Activated naive CD4-positive, alpha-beta T cell treated with anti-CD3 and anti-CD28 coated beads for 36 hours (primary cell): ENCODE results near the gene EIF4A3. TPM values are rescaled to one million over a fixed set of nuclear protein-coding genes. Genes with fewer than 3 reads are reported as not detected.

Experiments
- CTCF ChIA-PET: fragments of 350-600 bp; sonication (Branson Sonifier 250); formaldehyde crosslinking; loops from one replicate; lab custom pipeline; 2021; ENCODE audit warnings: antibody characterized with exemption; lab: Charles Lee
- DNase-seq: peaks from one replicate; pipeline ENCODE4 v3.0.0-alpha.2; 2020
- H3K27ac Mint-ChIP-seq: one replicate; pipeline ENCODE4 v1.8.0; 2021; ENCODE audit warnings: mild to moderate bottlenecking, mixed read lengths
- H3K27me3 Mint-ChIP-seq: one replicate; pipeline ENCODE4 v1.8.0; 2021; ENCODE audit warnings: low read depth, mixed read lengths
- H3K36me3 Mint-ChIP-seq: one replicate; pipeline ENCODE4 v1.8.0; 2021; ENCODE audit warnings: low read depth, mixed read lengths
- H3K4me1 Mint-ChIP-seq: one replicate; pipeline ENCODE4 v1.8.0; 2021; ENCODE audit warnings: low read depth, mixed read lengths
- H3K4me3 Mint-ChIP-seq: one replicate; pipeline ENCODE4 v1.8.0; 2021; ENCODE audit warnings: mild to moderate bottlenecking, moderate library complexity, mixed read lengths
- H3K9me3 Mint-ChIP-seq: one replicate; pipeline ENCODE4 v1.8.0; 2021; ENCODE audit warnings: mixed read lengths
- intact Hi-C: fragments of 100-400 bp; cut with micrococcal nuclease; formaldehyde crosslinking; loops from one replicate; pipeline ENCODE4 v1.15.1; 2023
- total RNA-seq, 2 experiments: library from RNA; stranded (reverse); gene quantifications; one replicate each; pipeline ENCODE4 v1.2.3, GENCODE V29; 2021

Gene EIF4A3
- 10 to 100 TPM; 92.1 to 97.7 TPM for total RNA-seq

DNA sequence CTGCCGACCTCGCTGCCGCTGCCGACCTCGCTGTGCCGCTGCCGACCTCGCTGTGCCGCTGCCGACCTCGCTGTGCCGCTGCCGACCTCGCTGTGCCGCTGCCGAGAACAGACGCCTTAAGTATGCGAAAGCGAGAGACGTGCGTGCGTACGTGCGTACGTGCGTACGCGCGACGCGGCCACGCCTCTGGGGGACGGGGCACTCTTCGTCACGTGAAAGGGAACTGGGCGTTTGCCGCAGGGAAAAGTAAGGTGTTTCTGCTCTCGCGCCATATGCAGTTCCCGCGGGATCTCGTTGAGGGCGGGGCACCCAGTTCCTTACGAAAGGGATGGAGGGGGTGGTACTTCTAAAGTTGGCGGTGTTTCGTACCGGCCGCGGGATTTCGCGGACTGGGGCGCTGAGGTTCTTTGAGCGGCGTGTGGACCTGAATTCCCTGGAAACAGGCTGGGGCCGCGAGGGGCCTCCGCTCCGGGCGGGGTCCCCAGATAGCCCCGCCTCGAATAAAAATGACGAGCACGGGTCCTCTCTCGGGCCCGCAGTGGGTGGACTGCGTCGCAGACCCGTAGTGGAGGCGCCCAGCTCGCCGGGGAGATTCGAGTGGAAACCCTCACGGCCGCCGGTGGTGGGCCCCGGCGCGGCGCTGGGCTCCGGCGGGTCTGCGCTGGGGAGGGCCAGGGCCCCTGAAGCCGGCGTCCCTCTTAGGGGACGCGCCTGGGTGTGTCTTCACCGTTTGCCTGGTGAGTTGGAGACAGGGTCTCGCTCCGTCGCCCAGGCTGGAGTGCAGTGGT lies at the start of gene EIF4A3:
EIF4A3 (minus strand) TSS at position 94 of the 788 bp plus-strand sequence. CDS start 167 bp downstream, outside the sequence.
- peak within 1 kb of the TSS; percentile 89 for H3K27ac Mint-ChIP-seq
- DNase-seq: peak; percentile 99
- H3K4me1 Mint-ChIP-seq: peaks cover 42% of the 10 kb centered on the region
- H3K4me3 Mint-ChIP-seq: peak within 1 kb of the TSS; percentile 94
- peaks cover 4% of the 10 kb centered on the region for H3K9me3 Mint-ChIP-seq
- CTCF ChIA-PET: no interaction called here
- intact Hi-C loops: loop anchor here (1.0 to 5.0 kb wide), 7 partner anchors 46 to 350 kb away; partner anchors contain the start of genes CBX8 and GAA
- H3K36me3 Mint-ChIP-seq: peaks cover 18% of the 10 kb centered on the region
- H3K27me3 Mint-ChIP-seq: no peaks in the 10 kb centered on the region

DNA sequence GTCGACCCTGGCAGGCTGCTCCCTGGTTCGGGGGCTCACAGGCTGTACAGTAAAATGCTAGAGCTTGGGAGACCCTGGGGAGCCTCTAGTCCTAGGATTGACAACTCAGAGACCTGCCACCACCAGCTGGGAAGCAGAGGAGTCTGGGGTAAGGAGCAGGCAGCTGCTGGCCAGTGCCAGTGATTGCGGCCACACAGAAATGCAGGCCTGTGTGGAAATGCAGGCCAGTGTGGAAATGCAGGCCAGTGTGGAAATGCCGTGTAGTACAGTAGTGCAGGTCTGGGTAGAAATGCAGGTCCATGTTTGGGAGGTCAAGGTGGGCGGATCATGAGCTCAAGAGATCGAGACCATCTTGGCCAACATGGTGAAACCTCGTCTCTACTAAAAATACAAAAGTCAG lies 49.7 kb upstream of the EIF4A3 start:
- Mint-ChIP-seq H3K4me3 (no peak overlapping the region), H3K9me3 (no peaks in the 10 kb centered on the region), H3K27ac (no peak overlapping the region), H3K27me3 (no peaks in the 10 kb centered on the region), H3K4me1 (no peaks in the 10 kb centered on the region), H3K36me3 (no peaks in the 10 kb centered on the region)
- DNase-seq: no peak
- intact Hi-C loops: loop anchor here (1.0 to 5.0 kb wide), 3 partner anchors 57 to 218 kb away; partner anchors contain the start of gene ENDOV
- CTCF ChIA-PET: interaction anchor here (0.9 to 1.5 kb wide), 12 partner anchors 8 to 166 kb away, joined by 3 to 18 read pairs (median 3); partner anchors contain the start of gene GAA

DNA sequence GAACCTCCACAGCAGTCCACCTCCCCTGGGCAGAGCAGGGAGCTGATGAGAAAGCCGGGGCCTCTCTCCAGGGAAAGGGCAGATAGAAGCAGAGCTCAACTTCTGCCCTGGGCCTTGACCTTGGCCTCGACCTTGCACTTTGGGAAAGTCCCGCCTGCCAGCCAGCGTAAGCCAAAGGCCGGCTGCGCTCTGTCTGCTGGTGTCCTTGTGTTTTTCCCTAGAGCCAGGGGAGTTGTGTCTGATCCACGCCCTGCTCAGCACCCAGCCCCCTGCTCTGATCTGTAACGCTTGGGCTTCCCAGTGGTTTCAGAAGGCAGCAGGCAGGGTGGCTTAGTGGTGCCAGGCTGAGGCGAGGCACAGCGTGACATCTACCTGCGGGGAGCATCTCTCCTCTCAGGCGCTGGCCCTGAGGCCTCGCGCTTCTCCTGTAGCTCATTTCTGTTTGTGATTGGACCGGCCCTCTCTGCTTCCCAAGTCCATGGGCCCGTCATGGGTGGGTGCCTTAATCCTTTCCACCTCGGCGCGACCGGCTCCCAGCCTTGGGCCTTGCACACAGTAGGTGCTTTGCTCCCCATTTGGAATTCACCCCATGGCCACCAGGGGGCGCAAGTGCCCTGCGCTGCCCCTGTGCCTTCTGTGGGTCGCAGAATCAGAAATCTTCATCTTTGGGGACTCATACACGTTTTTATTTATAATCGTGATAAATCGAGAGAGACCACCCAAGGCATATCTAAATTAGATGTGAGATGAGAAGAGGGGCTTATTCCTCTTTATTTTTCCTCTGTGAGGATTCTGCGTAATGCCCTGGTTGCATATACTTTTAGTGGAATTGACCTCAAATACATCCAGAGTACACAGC lies 49.0 kb upstream of the EIF4A3 start:
- H3K27ac Mint-ChIP-seq: no peak overlapping the region
- intact Hi-C loops: loop anchor here (1.0 to 5.0 kb wide), 3 partner anchors 57 to 219 kb away; partner anchors contain the start of gene ENDOV
- peak; percentile 57 for DNase-seq

DNA sequence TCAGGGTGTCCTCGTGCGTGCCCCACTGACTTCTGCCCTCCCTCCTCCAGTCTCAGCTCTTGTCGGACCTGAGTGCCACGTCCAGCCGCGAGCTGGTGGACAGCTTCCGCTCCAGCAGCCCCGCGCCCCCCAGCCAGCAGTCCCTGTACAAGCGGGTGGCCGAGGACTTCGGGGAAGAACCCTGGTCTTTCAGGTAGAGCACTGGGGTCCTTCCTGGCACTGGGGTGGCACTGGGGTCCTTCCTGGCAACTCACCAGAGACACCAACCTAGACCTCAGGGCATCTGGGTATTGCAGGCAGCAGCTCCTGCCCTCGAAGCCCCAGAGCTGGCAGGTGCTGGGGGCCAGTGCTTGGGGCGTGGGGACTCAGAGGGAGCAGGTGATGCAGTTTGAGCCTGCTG lies 48.2 kb upstream of the EIF4A3 start:
- Mint-ChIP-seq H3K9me3 (no peaks in the 10 kb centered on the region), H3K4me1 (no peaks in the 10 kb centered on the region), H3K4me3 (no peak overlapping the region), H3K27ac (no peak overlapping the region), H3K27me3 (no peaks in the 10 kb centered on the region), H3K36me3 (no peaks in the 10 kb centered on the region)
- no peak for DNase-seq
- CTCF ChIA-PET: interaction anchor here (0.5 to 1.5 kb wide), 15 partner anchors 9 to 190 kb away, joined by 3 to 11 read pairs (median 3); partner anchors contain the start of gene GAA
- intact Hi-C loops: loop anchor here (5.0 kb wide), 1 partner anchor 167 kb away; no protein-coding TSS in a partner anchor

More for the DNA sequence above, 49.0 kb upstream of the EIF4A3 start:
- Mint-ChIP-seq H3K27me3 (no peaks in the 10 kb centered on the region), H3K9me3 (no peaks in the 10 kb centered on the region), H3K4me1 (no peaks in the 10 kb centered on the region), H3K36me3 (no peaks in the 10 kb centered on the region), H3K4me3 (no peak overlapping the region)
- CTCF ChIA-PET: interaction anchor here (0.5 to 1.5 kb wide), 26 partner anchors 10 to 189 kb away, joined by 3 to 18 read pairs (median 3); partner anchors contain the start of gene GAA

DNA sequence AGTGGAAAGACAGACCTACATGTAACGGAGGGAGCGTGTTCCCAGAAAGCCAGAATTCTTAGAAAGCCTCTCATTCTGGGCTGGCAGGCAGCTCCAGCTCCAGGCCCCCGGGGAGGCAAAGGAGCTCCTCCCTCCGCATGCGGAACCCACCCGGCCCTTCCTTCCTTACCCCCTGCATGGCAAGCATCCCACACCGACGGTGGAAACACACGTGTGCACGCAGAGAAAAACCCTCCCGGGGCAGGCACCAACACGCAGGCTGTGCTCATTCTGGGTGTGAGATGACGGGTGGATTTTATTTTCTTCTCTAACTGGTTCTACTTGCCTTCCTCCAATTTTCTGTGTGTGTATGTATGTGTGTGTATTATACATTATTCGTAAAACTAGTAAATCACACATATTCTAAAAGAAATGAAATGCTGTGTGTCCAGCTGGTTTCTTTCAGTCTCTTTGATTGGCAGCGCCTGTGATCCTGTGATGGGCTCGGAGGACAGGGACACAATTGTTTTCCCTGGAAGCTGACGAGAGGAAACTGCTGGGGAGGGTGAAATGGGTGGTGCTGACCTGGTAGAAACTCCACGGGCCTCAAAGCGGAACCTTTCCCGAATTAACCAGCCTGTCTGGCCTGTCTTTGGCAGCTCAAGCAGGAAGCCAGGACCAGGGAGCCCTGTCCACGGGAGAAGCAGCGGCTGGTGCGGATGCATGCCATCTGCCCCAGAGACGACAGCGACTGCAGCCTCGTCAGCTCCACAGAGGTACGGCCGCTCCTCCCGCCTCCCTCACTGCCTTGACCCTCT lies 45.1 kb upstream of the EIF4A3 start:
- Mint-ChIP-seq H3K4me3 (no peak overlapping the region), H3K4me1 (no peaks in the 10 kb centered on the region), H3K36me3 (no peaks in the 10 kb centered on the region), H3K27me3 (no peaks in the 10 kb centered on the region), H3K9me3 (no peaks in the 10 kb centered on the region), H3K27ac (no peak overlapping the region)
- CTCF ChIA-PET: interaction anchor here (0.7 to 0.9 kb wide), 2 partner anchors 127 to 197 kb away, joined by 3 to 4 read pairs; no protein-coding TSS in a partner anchor
- DNase-seq: no peak
- intact Hi-C loops: loop anchor here (5.0 kb wide), 1 partner anchor 110 kb away; no protein-coding TSS in a partner anchor

DNA sequence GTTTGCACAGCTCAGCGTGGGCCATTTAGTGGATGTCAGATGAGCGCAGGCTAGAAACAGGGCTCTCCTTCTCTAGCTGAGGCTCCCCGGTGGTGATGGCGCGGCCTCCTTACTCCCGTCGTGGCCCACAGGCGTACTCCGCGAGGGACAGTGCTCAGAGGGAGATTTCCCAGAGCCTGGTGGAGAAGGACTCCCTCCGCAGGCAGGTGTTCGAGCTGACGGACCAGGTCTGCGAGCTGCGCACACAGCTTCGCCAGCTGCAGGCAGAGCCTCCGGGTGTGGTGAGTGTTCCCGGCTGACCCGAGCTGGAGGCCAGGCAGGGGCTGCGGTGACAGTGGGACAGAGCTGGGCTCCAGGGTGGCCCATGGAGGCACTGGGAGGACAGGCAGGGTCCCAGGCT lies 44.3 kb upstream of the EIF4A3 start:
- Mint-ChIP-seq H3K27me3 (no peaks in the 10 kb centered on the region), H3K4me3 (no peak overlapping the region), H3K9me3 (no peaks in the 10 kb centered on the region), H3K27ac (no peak overlapping the region), H3K4me1 (no peaks in the 10 kb centered on the region), H3K36me3 (no peaks in the 10 kb centered on the region)
- intact Hi-C loops: loop anchor here (5.0 kb wide), 1 partner anchor 109 kb away; no protein-coding TSS in a partner anchor
- CTCF ChIA-PET: interaction anchor here (0.7 to 0.9 kb wide), 2 partner anchors 10 to 128 kb away, joined by 3 to 4 read pairs; no protein-coding TSS in a partner anchor
- DNase-seq: no peak

DNA sequence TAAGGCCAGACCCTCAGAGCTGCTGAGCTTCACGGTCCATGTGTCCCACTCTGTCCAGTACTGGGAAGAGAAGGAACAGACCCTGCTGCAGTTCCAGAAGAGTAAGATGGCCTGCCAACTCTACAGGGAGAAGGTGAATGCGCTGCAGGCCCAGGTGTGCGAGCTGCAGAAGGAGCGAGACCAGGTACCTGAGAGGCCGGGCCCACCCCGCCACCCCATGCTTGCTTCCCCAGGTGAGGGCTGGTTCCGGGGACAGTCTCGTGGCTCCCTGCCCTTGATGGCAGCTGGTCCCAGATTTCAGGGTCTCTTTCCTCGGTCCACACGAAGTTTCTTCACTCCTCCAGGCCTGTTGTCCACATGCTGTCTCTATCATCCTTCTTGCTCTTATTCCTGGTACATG lies 43.8 kb upstream of the EIF4A3 start:
- Mint-ChIP-seq H3K27me3 (no peaks in the 10 kb centered on the region), H3K36me3 (no peaks in the 10 kb centered on the region), H3K4me3 (no peak overlapping the region), H3K9me3 (no peaks in the 10 kb centered on the region), H3K4me1 (no peaks in the 10 kb centered on the region), H3K27ac (no peak overlapping the region)
- no peak for DNase-seq
- CTCF ChIA-PET: interaction anchor here (0.7 kb wide), 1 partner anchor 9 kb away, joined by 3 read pairs; no protein-coding TSS in a partner anchor
- intact Hi-C loops: loop anchor here (5.0 kb wide), 1 partner anchor 108 kb away; no protein-coding TSS in a partner anchor

DNA sequence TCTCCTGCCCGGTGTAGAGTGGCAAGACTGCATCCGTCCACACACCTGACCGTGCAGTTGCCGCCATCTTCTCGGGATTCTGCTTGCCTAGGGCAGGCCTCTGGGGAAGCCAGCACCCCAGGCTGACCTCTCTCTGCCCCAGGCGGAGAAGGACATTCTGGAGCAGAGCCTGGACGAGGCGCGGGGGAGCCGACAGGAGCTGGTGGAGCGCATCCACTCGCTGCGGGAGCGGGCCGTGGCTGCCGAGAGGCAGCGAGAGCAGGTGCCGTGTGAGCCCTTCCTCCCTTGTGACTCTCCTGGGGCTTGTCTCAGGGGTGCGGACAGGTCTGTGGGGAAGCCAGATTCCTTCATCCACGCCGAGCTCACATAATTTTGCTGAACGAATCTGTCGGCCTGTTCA lies 42.7 kb upstream of the EIF4A3 start:
- CTCF ChIA-PET: no interaction called here
- intact Hi-C loops: loop anchor here (5.0 kb wide), 1 partner anchor 107 kb away; no protein-coding TSS in a partner anchor
- H3K4me3 Mint-ChIP-seq: no peak overlapping the region
- no peak for DNase-seq
- no peaks in the 10 kb centered on the region for H3K4me1 Mint-ChIP-seq
- H3K36me3 Mint-ChIP-seq: no peaks in the 10 kb centered on the region
- no peaks in the 10 kb centered on the region for H3K27me3 Mint-ChIP-seq
- H3K27ac Mint-ChIP-seq: no peak overlapping the region
- no peaks in the 10 kb centered on the region for H3K9me3 Mint-ChIP-seq

DNA sequence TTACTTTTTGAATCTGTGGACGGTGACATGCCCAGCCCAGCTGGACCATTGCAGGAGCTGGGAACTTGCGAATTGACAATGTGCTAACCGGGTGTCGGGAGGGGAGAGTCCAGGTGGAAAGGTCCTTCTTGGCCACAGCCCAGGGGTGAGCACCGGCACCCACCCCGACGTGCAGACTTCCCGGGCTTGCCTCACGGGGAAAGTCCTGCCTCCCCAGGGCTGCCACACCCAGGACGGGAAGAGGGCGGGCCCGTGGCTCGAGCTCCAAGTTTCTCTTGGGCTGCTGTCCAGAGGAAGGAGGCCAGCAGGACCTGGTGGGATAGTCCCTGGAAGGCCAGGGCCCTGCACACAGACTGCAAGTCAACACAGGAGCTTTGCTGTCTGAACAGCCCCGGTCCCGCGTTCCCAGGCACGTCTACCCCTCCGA lies 40.6 kb upstream of the EIF4A3 start:
- CTCF ChIA-PET: interaction anchor here (1.3 kb wide), 1 partner anchor 64 kb away, joined by 3 read pairs; no protein-coding TSS in a partner anchor
- no peak overlapping the region for H3K4me3 Mint-ChIP-seq
- no peak for DNase-seq
- no peaks in the 10 kb centered on the region for H3K9me3 Mint-ChIP-seq
- no peaks in the 10 kb centered on the region for H3K4me1 Mint-ChIP-seq
- no peaks in the 10 kb centered on the region for H3K36me3 Mint-ChIP-seq
- intact Hi-C loops: no loop called here
- H3K27me3 Mint-ChIP-seq: no peaks in the 10 kb centered on the region
- H3K27ac Mint-ChIP-seq: no peak overlapping the region

DNA sequence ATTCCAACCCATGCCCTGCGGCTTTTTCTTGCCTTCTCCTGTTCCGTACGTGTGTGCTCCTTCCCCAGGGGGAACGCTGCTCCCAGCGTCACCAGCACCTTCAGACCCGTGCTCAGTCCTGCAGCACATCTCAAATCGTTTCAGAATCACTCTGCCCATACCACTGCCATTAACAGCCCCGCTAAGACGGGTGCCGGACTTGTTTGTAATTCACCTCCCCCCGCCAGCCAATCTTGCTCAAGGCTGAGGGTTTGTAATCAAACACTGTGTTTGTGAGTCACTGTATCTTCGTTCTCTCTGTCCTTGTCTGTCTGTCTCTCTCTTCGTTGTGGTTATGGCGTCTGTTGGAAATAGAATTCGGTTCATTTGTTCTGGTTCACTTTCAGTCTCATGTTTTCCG lies 40.2 kb upstream of the EIF4A3 start:
- Mint-ChIP-seq H3K27ac (no peak overlapping the region), H3K4me1 (no peaks in the 10 kb centered on the region), H3K4me3 (no peak overlapping the region), H3K36me3 (no peaks in the 10 kb centered on the region), H3K9me3 (no peaks in the 10 kb centered on the region), H3K27me3 (no peaks in the 10 kb centered on the region)
- DNase-seq: no peak
- intact Hi-C loops: no loop called here
- CTCF ChIA-PET: interaction anchor here (1.3 kb wide), 1 partner anchor 65 kb away, joined by 3 read pairs; no protein-coding TSS in a partner anchor

DNA sequence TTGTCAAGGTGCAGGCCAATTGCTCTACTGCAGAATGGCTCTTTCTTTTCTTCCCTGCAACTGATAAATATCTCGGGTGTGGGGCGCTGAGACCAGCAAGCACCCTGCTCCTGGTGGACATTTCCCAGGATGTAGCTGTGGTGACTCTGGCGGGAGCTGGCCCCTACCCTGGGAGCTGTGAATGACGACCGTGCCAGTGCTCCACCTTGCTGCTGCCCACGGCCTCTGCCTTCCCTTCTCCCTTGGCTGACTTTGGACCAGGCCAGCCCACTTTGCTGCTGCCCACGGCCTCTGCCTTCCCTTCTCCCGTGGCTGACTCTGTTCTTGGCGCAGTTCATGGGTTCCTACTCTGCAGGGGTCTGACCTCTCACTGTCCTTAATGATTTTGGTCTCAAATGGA lies 39.0 kb upstream of the EIF4A3 start:
- H3K4me1 Mint-ChIP-seq: no peaks in the 10 kb centered on the region
- no peak overlapping the region for H3K4me3 Mint-ChIP-seq
- no peaks in the 10 kb centered on the region for H3K27me3 Mint-ChIP-seq
- no peaks in the 10 kb centered on the region for H3K36me3 Mint-ChIP-seq
- CTCF ChIA-PET: interaction anchor here (0.6 to 1.2 kb wide), 2 partner anchors 9 to 46 kb away, joined by 3 read pairs; no protein-coding TSS in a partner anchor
- intact Hi-C loops: no loop called here
- H3K9me3 Mint-ChIP-seq: no peaks in the 10 kb centered on the region
- DNase-seq: no peak
- H3K27ac Mint-ChIP-seq: no peak overlapping the region
